WTC11 (cell line): ENCODE data around the gene SEMG2.

ENCODE experiments used
- ATF1 ChIP-seq: sonication (generic); formaldehyde crosslinking; IDR thresholded peaks from 2 replicates; pipeline ENCODE4 v1.8.1; 2023; ENCODE audit warnings: mild to moderate bottlenecking, moderate library complexity, missing genetic modification reagents
- ATF3 ChIP-seq: sonication (generic); formaldehyde crosslinking; conservative IDR thresholded peaks from 2 replicates; pipeline ENCODE4 v1.8.1; 2022; ENCODE audit warnings: mild to moderate bottlenecking, missing genetic modification reagents
- CTCF ChIP-seq: fragments of 200-600 bp; IDR thresholded peaks from 2 replicates; pipeline ENCODE4 v1.8.0; 2022; ENCODE audit warnings: antibody characterized with exemption
- MLX ChIP-seq: sonication (generic); formaldehyde crosslinking; IDR thresholded peaks from 2 replicates; pipeline ENCODE4 v1.8.1; 2023; ENCODE audit warnings: mild to moderate bottlenecking, missing genetic modification reagents, moderate library complexity

- no peak for TF ChIP-seq CTCF
- no peak for TF ChIP-seq ATF1 (CRISPR knock-in tag)
- TF ChIP-seq ATF3 (CRISPR knock-in tag) = no peak
- no peak for TF ChIP-seq MLX (CRISPR knock-in tag)
Observed at GRCh38 chr20:45251884-45252560, 30.8 kb downstream of the SEMG2 start.
